Right cardiac atrium (tissue), 5 donors: Measurements from ENCODE around the gene RUFY4. TPM values are rescaled to one million over a fixed set of nuclear protein-coding genes. Genes with fewer than 3 reads are reported as not detected.

Source experiments
- ATAC-seq, 2 donors: fragments of 200-7000 bp; cut with Tn5 transposase; one replicate each; pipeline versions ENCODE4 v1.8.0 to v1.9.1; 2020; ENCODE audit warnings: moderate library complexity in 2 of 2, mild to moderate bottlenecking in 1 of 2
- DNase-seq, 3 donors: peaks; one replicate each; pipeline ENCODE4 v3.0.0-alpha.2; 2020
- H3K27ac ChIP-seq: one replicate; pipeline ENCODE4 v1.5.1; 2013; ENCODE audit warnings: mild to moderate bottlenecking, low read length, control low read depth, moderate library complexity
- H3K27me3 ChIP-seq: one replicate; pipeline ENCODE4 v1.6.1; 2013; ENCODE audit not compliant: control insufficient read depth, insufficient read depth
- H3K4me1 ChIP-seq: one replicate; pipeline ENCODE4 v1.6.1; 2013; ENCODE audit warnings: low read length; ENCODE audit not compliant: control insufficient read depth, insufficient read depth
- H3K4me3 ChIP-seq: one replicate; pipeline ENCODE4 v1.5.1; 2013; ENCODE audit warnings: low read length, control low read depth
- H3K9me3 ChIP-seq: one replicate; pipeline ENCODE4 v1.6.1; 2013; ENCODE audit warnings: low read length; ENCODE audit not compliant: control insufficient read depth
- WGBS: extraction: QIAGEN DNeasy Blood & Tissue Kit; methylation state at CpG from one replicate; pipeline ENCODE4 v1.1.7; 2013; 5-methylcytosine and 5-hydroxymethylcytosine counted together
- intact Hi-C, 4 donors: fragments of 100-400 bp; cut with DNase I; formaldehyde crosslinking; loops; one replicate each; pipeline versions ENCODE4 v1.11.0 to v1.14.0; 2022 to 2023
- polyA plus RNA-seq: library from polyadenylated mRNA; stranded (reverse); fragments of 200-250 nt; gene quantifications from one replicate; pipeline ENCODE4 v1.2.3, GENCODE V29; 2013
- total RNA-seq, 4 donors: library from RNA; stranded (reverse); fragmentation: NEBNext Ultra II Directional; extraction: Animal tissue kit (Norgen Biotek cat#: 25700); gene quantifications; one replicate each; pipeline ENCODE4 v1.2.1, GENCODE V29; 2021
- donor health status: healthy with polysubstance abuse.
- donor health status: DM: no; HTN: yes; CAD: no.
- donor health status: DM: no; HTN: no; CAD: no.
- donor health status: DM: no; HTN: yes; CAD: no; lungs with severe emphysema.
- donor health status: DM: yes; HTN: yes; CAD: no.

RUFY4 gene
- total and polyA plus RNA-seq, 5 donors, result not detected

GRCh38 chr2:218063896-218064295 is 5.2 kb upstream of the RUFY4 start:
- Histone ChIP-seq H3K27me3 (no peaks in the 10 kb centered on the region), H3K9me3 (no peaks in the 10 kb centered on the region), H3K4me3 (no peak overlapping the region), H3K27ac (no peak overlapping the region), H3K4me1 (no peaks in the 10 kb centered on the region)
- 92% methylated on average over 6 of the region's 6 CpGs for WGBS
- DNase-seq (no peak), ATAC-seq (no peak)
- intact Hi-C loops, result loop anchor here in 2 of 4 donors (10.0 kb wide), 1 partner anchor 279 kb away; no protein-coding TSS in a partner anchor

GRCh38 chr2:218065239-218066006 is 3.6 kb upstream of the RUFY4 start:
- Histone ChIP-seq H3K4me3 (no peak overlapping the region), H3K4me1 (no peaks in the 10 kb centered on the region), H3K9me3 (no peaks in the 10 kb centered on the region), H3K27ac (no peak overlapping the region), H3K27me3 (no peaks in the 10 kb centered on the region)
- intact Hi-C loops, result loop anchor here in 2 of 4 donors (10.0 kb wide), 1 partner anchor 281 kb away; no protein-coding TSS in a partner anchor
- ATAC-seq (no peak), DNase-seq (no peak)
- 88% methylated on average over 9 of the region's 9 CpGs for WGBS

GRCh38 chr2:218066926-218067515 is 2.0 kb upstream of the RUFY4 start:
- Histone ChIP-seq H3K9me3 (no peaks in the 10 kb centered on the region), H3K27ac (no peak overlapping the region), H3K27me3 (no peaks in the 10 kb centered on the region), H3K4me3 (no peak overlapping the region), H3K4me1 (no peaks in the 10 kb centered on the region)
- WGBS, result 47% methylated on average over 12 of the region's 12 CpGs
- ATAC-seq (no peak), DNase-seq (no peak)
- intact Hi-C loops, result loop anchor here in 2 of 4 donors (10.0 kb wide), 1 partner anchor 282 kb away; no protein-coding TSS in a partner anchor

- no peak overlapping the region for H3K27ac ChIP-seq
- no peak overlapping the region for H3K4me3 ChIP-seq
- ATAC-seq (no peak), DNase-seq (no peak)
- H3K9me3 ChIP-seq, result no peaks in the 10 kb centered on the region
- H3K4me1 ChIP-seq, result no peaks in the 10 kb centered on the region
- 83% methylated on average over 4 of the region's 4 CpGs for WGBS
- intact Hi-C loops, result loop anchor here in 2 of 4 donors (10.0 kb wide), 1 partner anchor 283 kb away; no protein-coding TSS in a partner anchor
- no peaks in the 10 kb centered on the region for H3K27me3 ChIP-seq
Observed at GRCh38 chr2:218067523-218067922, 1.5 kb upstream of the RUFY4 start.

GRCh38 chr2:218069606-218070300 is 700 bp downstream of the RUFY4 start:
- Histone ChIP-seq H3K27me3 (no peaks in the 10 kb centered on the region), H3K4me1 (no peaks in the 10 kb centered on the region), H3K27ac (no peak overlapping the region), H3K9me3 (no peaks in the 10 kb centered on the region), H3K4me3 (no peak overlapping the region)
- intact Hi-C loops, result loop anchor here in 3 of 4 donors (2.0 to 10.0 kb wide), 2 partner anchors 285 kb away; no protein-coding TSS in a partner anchor
- DNase-seq, result no peak
- no peak for ATAC-seq
- 84% methylated on average over 9 of the region's 9 CpGs for WGBS

- no peak for DNase-seq
- no peak overlapping the region for H3K27ac ChIP-seq
- H3K9me3 ChIP-seq, result no peaks in the 10 kb centered on the region
- no peak overlapping the region for H3K4me3 ChIP-seq
- ATAC-seq, result no peak
- WGBS, result 70% methylated on average over 4 of the region's 4 CpGs
- H3K27me3 ChIP-seq, result no peaks in the 10 kb centered on the region
- H3K4me1 ChIP-seq, result no peaks in the 10 kb centered on the region
- intact Hi-C loops, result no loop called here
Observed at GRCh38 chr2:218070587-218070986, 1.5 kb downstream of the RUFY4 start.

GRCh38 chr2:218071218-218071937 is 2.3 kb downstream of the RUFY4 start:
- WGBS, result 62% methylated on average over 13 of the region's 13 CpGs
- Histone ChIP-seq H3K27me3 (no peaks in the 10 kb centered on the region), H3K4me3 (no peak overlapping the region), H3K9me3 (no peaks in the 10 kb centered on the region), H3K27ac (no peak overlapping the region), H3K4me1 (no peaks in the 10 kb centered on the region)
- DNase-seq (no peak), ATAC-seq (no peak)
- intact Hi-C loops, result no loop called here

- intact Hi-C loops, result no loop called here
- WGBS, result 73% methylated on average over 3 of the region's 3 CpGs
Observed at GRCh38 chr2:218072002-218072401, 2.9 kb downstream of the RUFY4 start.

GRCh38 chr2:218072478-218073024 is 3.5 kb downstream of the RUFY4 start:
- H3K4me3 ChIP-seq, result no peak overlapping the region
- no peaks in the 10 kb centered on the region for H3K4me1 ChIP-seq
- intact Hi-C loops, result no loop called here
- H3K27ac ChIP-seq, result no peak overlapping the region
- no peaks in the 10 kb centered on the region for H3K9me3 ChIP-seq
- DNase-seq (no peak), ATAC-seq (no peak)
- no peaks in the 10 kb centered on the region for H3K27me3 ChIP-seq
- WGBS, result 84% methylated on average over 8 of the region's 8 CpGs

More at GRCh38 chr2:218072002-218072401, 2.9 kb downstream of the RUFY4 start:
- Histone ChIP-seq H3K9me3 (no peaks in the 10 kb centered on the region), H3K27me3 (no peaks in the 10 kb centered on the region), H3K4me1 (no peaks in the 10 kb centered on the region), H3K27ac (no peak overlapping the region), H3K4me3 (no peak overlapping the region)
- ATAC-seq (no peak), DNase-seq (no peak)

GRCh38 chr2:218073185-218073584 is 4.1 kb downstream of the RUFY4 start:
- DNase-seq, result no peak
- H3K9me3 ChIP-seq, result no peaks in the 10 kb centered on the region
- ATAC-seq, result no peak
- no peak overlapping the region for H3K4me3 ChIP-seq
- intact Hi-C loops, result no loop called here
- no peaks in the 10 kb centered on the region for H3K4me1 ChIP-seq
- H3K27ac ChIP-seq, result no peak overlapping the region
- H3K27me3 ChIP-seq, result no peaks in the 10 kb centered on the region
- WGBS, result 81% methylated on average over 4 of the region's 4 CpGs
